ENCODE results near the gene LCAT.
A peak's percentile ranks its signal among the peaks of the same experiment; 100 is the strongest.
"Not testable (repeated sequence)": the region's sequence is repeated elsewhere in the genome, so short reads cannot be mapped to it uniquely, and the experiment has no call there.

Gene LCAT

DNA sequence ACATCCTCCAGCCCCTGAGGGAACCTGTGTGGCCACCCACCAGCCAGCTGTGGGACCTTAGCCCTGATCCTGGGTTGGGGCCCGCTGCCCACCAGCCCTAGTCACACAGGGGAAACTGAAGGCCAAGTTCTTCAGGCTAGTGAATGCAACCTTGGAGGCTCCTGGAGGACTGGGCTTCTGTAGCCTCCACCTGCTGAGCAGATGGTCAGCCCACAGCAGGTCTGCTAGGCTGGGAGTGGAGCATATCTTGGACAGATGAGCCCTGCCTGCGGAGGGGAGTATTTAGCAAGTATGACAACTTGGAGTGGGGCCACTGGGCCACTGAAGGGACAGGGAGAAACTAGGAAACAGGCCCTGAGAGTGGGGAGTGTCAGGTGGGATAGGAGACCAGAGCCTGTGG lies 32.3 kb upstream of the LCAT start:
- no peak overlapping the region for H3K4me2 ChIP-seq (ENCODE audit: low read length)
- H4K12ac ChIP-seq (ENCODE audit: low read depth, low read length), result no peak overlapping the region
- peaks cover 3% of the 10 kb centered on the region for H3K9me3 ChIP-seq (ENCODE audit: insufficient read depth, low read depth, low read length)
- no peak overlapping the region for H2BK5ac ChIP-seq (ENCODE audit: low read depth, low read length, poor library complexity)
- no peak overlapping the region for H4K8ac ChIP-seq (ENCODE audit: low read depth, low read length)
- H3K18ac ChIP-seq (ENCODE audit: low read length), result no peak overlapping the region
- no peak for DNase-seq
- no peak overlapping the region for H3K4ac ChIP-seq (ENCODE audit: low read depth, low read length)
- no peak overlapping the region for H2BK12ac ChIP-seq (ENCODE audit: low read length)
- no peak overlapping the region for H3K27ac ChIP-seq (ENCODE audit: low read depth, low read length)
- H3K4me3 ChIP-seq (ENCODE audit: low read depth, low read length), result no peak overlapping the region
- no peak overlapping the region for H2AFZ ChIP-seq (ENCODE audit: insufficient read depth, low read length, poor library complexity)
- H3K9ac ChIP-seq (ENCODE audit: low read length), result no peak overlapping the region
- no peaks in the 10 kb centered on the region for H3K79me2 ChIP-seq (ENCODE audit: control insufficient read depth, insufficient read depth, low read length, poor library complexity)
- H3K14ac ChIP-seq (ENCODE audit: low read length), result no peak overlapping the region
- no peaks in the 10 kb centered on the region for H3K79me1 ChIP-seq (ENCODE audit: low read length)
- H3K23ac ChIP-seq (ENCODE audit: low read length), result no peak overlapping the region
- H3K4me1 ChIP-seq (ENCODE audit: control insufficient read depth in 1 of 2, insufficient read depth in 2 of 2, low read length in 2 of 2), result no peaks in the 10 kb centered on the region
- no peaks in the 10 kb centered on the region for H3K36me3 ChIP-seq (ENCODE audit: control insufficient read depth in 1 of 2, insufficient read depth in 2 of 2, low read length in 2 of 2)
- H3K27me3 ChIP-seq (ENCODE audit: insufficient read depth, low read length), result no peaks in the 10 kb centered on the region
- no CpG with 5 or more reads among the region's 2 CpGs for WGBS (ENCODE audit: extremely low coverage, insufficient coverage, insufficient read length)
- H2BK120ac ChIP-seq (ENCODE audit: insufficient read depth, low read length, poor library complexity), result no peak overlapping the region
- H4K91ac ChIP-seq (ENCODE audit: low read depth, low read length), result no peak overlapping the region
- no peak overlapping the region for H2AK5ac ChIP-seq (ENCODE audit: low read length)

DNA sequence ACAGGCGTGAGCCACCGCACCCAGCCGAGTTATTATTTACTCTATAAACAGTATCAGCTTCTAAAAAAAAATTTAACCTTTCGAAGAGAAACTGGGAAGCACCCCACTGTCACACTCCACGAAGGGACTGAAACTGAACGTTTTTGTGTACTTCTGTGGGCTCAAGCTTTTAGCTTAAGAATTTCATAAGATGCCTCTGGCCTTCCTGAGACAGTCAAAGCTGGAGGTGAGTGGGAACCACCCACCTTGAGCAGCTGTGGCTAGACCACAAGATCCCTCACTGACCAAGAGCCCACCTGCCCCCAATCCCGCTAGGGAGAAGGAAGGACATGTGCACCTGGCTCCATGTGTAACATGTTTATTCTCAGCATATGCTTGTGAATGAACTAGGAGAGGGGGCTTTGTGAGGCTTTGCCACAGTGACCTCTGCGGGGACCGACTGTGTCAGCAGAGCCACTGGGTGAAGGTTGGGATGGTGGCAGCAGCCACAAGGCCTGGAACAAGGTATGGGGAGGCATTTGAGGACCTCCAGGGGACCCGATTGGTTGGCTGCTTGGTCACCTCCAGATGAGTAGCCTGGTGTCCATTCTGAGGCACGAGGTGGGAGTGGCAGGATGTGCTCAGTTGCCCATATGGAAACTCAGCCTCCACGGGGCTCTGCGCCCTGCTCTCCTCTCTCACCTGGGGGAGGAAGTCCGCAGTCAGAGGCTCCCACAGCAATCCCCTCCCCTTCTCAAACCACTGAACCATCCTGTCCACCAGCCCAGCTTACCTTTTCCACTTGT lies 31.6 kb upstream of the LCAT start:
- no peak overlapping the region for H3K9ac ChIP-seq (ENCODE audit: low read length)
- H2BK5ac ChIP-seq (ENCODE audit: low read depth, low read length, poor library complexity), result no peak overlapping the region
- no peak overlapping the region for H2BK120ac ChIP-seq (ENCODE audit: insufficient read depth, low read length, poor library complexity)
- H3K4me2 ChIP-seq (ENCODE audit: low read length), result no peak overlapping the region
- H4K8ac ChIP-seq (ENCODE audit: low read depth, low read length), result no peak overlapping the region
- no peak overlapping the region for H3K4ac ChIP-seq (ENCODE audit: low read depth, low read length)
- H3K79me2 ChIP-seq (ENCODE audit: control insufficient read depth, insufficient read depth, low read length, poor library complexity), result no peaks in the 10 kb centered on the region
- H3K27ac ChIP-seq (ENCODE audit: low read depth, low read length), result no peak overlapping the region
- no peak overlapping the region for H2BK12ac ChIP-seq (ENCODE audit: low read length)
- no peaks in the 10 kb centered on the region for H3K79me1 ChIP-seq (ENCODE audit: low read length)
- H3K4me3 ChIP-seq (ENCODE audit: low read depth, low read length), result no peak overlapping the region
- no peak overlapping the region for H3K18ac ChIP-seq (ENCODE audit: low read length)
- no peak overlapping the region for H4K91ac ChIP-seq (ENCODE audit: low read depth, low read length)
- H3K23ac ChIP-seq (ENCODE audit: low read length), result no peak overlapping the region
- H3K9me3 ChIP-seq (ENCODE audit: insufficient read depth, low read depth, low read length), result peaks cover 3% of the 10 kb centered on the region
- no CpG with 5 or more reads among the region's 14 CpGs for WGBS (ENCODE audit: extremely low coverage, insufficient coverage, insufficient read length)
- H2AK5ac ChIP-seq (ENCODE audit: low read length), result no peak overlapping the region
- DNase-seq, result no peak
- no peak overlapping the region for H3K14ac ChIP-seq (ENCODE audit: low read length)
- no peaks in the 10 kb centered on the region for H3K27me3 ChIP-seq (ENCODE audit: insufficient read depth, low read length)
- H3K4me1 ChIP-seq (ENCODE audit: control insufficient read depth in 1 of 2, insufficient read depth in 2 of 2, low read length in 2 of 2), result no peaks in the 10 kb centered on the region
- H3K36me3 ChIP-seq (ENCODE audit: control insufficient read depth in 1 of 2, insufficient read depth in 2 of 2, low read length in 2 of 2), result no peaks in the 10 kb centered on the region
- no peak overlapping the region for H4K12ac ChIP-seq (ENCODE audit: low read depth, low read length)
- H2AFZ ChIP-seq (ENCODE audit: insufficient read depth, low read length, poor library complexity), result no peak overlapping the region

DNA sequence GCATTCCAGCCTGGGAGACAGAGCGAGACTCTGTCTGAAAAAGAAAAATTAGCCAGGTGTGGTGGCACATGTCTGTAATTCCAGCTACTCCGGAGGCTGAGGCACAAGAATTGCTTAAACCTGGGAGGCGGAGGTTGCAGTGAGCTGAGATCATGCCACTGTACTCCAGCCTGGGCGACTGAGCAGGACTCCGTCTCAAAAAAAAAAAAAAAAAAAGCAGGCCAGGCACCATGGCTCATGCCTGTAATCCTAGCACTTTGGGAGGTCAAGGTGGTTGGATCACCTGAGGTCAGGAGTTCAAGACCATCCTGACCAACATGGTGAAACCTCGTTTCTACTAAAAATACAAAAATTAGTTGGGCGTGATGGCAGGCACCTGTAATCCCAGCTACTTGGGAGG lies 28.4 kb upstream of the LCAT start:
- H4K8ac ChIP-seq (ENCODE audit: low read depth, low read length); H3K4me1 ChIP-seq (ENCODE audit: control insufficient read depth in 1 of 2, insufficient read depth in 2 of 2, low read length in 2 of 2); H4K12ac ChIP-seq (ENCODE audit: low read depth, low read length); H3K27me3 ChIP-seq (ENCODE audit: insufficient read depth, low read length); H2AK5ac ChIP-seq (ENCODE audit: low read length); H3K27ac ChIP-seq (ENCODE audit: low read depth, low read length); H3K36me3 ChIP-seq (ENCODE audit: control insufficient read depth in 1 of 2, insufficient read depth in 2 of 2, low read length in 2 of 2); H3K18ac ChIP-seq (ENCODE audit: low read length); H3K4me2 ChIP-seq (ENCODE audit: low read length); H2BK12ac ChIP-seq (ENCODE audit: low read length); H3K4ac ChIP-seq (ENCODE audit: low read depth, low read length); H2BK120ac ChIP-seq (ENCODE audit: insufficient read depth, low read length, poor library complexity); H2BK5ac ChIP-seq (ENCODE audit: low read depth, low read length, poor library complexity); H3K9ac ChIP-seq (ENCODE audit: low read length); H3K14ac ChIP-seq (ENCODE audit: low read length); H4K91ac ChIP-seq (ENCODE audit: low read depth, low read length); H3K23ac ChIP-seq (ENCODE audit: low read length); H2AFZ ChIP-seq (ENCODE audit: insufficient read depth, low read length, poor library complexity); H3K4me3 ChIP-seq (ENCODE audit: low read depth, low read length); H3K9me3 ChIP-seq (ENCODE audit: insufficient read depth, low read depth, low read length): not testable (repeated sequence)
- Histone ChIP-seq H3K79me2 (ENCODE audit: control insufficient read depth, insufficient read depth, low read length, poor library complexity) (peaks cover 11% of the 10 kb centered on the region), H3K79me1 (ENCODE audit: low read length) (peaks cover 15% of the 10 kb centered on the region)
- DNase-seq, result peak; percentile 45 to 68
- no CpG with 5 or more reads among the region's 7 CpGs for WGBS (ENCODE audit: extremely low coverage, insufficient coverage, insufficient read length)

DNA sequence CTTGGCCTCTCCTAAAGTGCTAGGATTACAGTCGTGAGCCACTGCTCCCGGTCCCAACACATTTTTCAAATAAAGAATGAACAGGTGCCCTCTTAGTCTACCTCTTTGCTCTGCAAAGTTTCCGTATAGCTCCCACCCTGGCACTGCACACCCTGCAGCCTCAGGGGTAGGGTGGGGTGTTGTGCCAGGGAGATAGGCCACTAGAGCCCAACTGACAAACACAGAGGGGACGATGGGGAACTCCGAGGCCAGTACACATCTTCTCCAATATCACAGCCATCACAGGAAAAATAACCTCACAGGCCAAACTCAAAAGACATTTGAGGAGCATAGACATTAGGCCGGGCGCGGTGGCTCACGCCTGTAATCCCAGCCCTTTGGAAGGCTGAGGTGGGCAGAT lies 27.2 kb upstream of the LCAT start:
- peaks cover 3% of the 10 kb centered on the region for H3K9me3 ChIP-seq (ENCODE audit: insufficient read depth, low read depth, low read length)

More for the DNA sequence above, 27.2 kb upstream of the LCAT start:
- H3K79me1 ChIP-seq (ENCODE audit: low read length), result peaks cover 22% of the 10 kb centered on the region
- H2BK120ac ChIP-seq (ENCODE audit: insufficient read depth, low read length, poor library complexity), result no peak overlapping the region
- no peak overlapping the region for H3K14ac ChIP-seq (ENCODE audit: low read length)
- no peak overlapping the region for H3K4me2 ChIP-seq (ENCODE audit: low read length)
- no peak overlapping the region for H3K23ac ChIP-seq (ENCODE audit: low read length)
- H3K27ac ChIP-seq (ENCODE audit: low read depth, low read length), result no peak overlapping the region
- no peak overlapping the region for H2BK12ac ChIP-seq (ENCODE audit: low read length)
- H3K4me1 ChIP-seq (ENCODE audit: control insufficient read depth in 1 of 2, insufficient read depth in 2 of 2, low read length in 2 of 2), result peaks cover 15 to 18% of the 10 kb centered on the region in 2 experiments
- H3K18ac ChIP-seq (ENCODE audit: low read length), result no peak overlapping the region
- no peak overlapping the region for H3K4me3 ChIP-seq (ENCODE audit: low read depth, low read length)
- no peak overlapping the region for H3K4ac ChIP-seq (ENCODE audit: low read depth, low read length)
- H2AK5ac ChIP-seq (ENCODE audit: low read length), result no peak overlapping the region
- H3K79me2 ChIP-seq (ENCODE audit: control insufficient read depth, insufficient read depth, low read length, poor library complexity), result peaks cover 21% of the 10 kb centered on the region
- no peak overlapping the region for H4K91ac ChIP-seq (ENCODE audit: low read depth, low read length)
- no peak overlapping the region for H4K12ac ChIP-seq (ENCODE audit: low read depth, low read length)
- no peak overlapping the region for H3K9ac ChIP-seq (ENCODE audit: low read length)
- no CpG with 5 or more reads among the region's 9 CpGs for WGBS (ENCODE audit: extremely low coverage, insufficient coverage, insufficient read length)
- H4K8ac ChIP-seq (ENCODE audit: low read depth, low read length), result no peak overlapping the region
- H2BK5ac ChIP-seq (ENCODE audit: low read depth, low read length, poor library complexity), result no peak overlapping the region
- no peak overlapping the region for H2AFZ ChIP-seq (ENCODE audit: insufficient read depth, low read length, poor library complexity)
- H3K36me3 ChIP-seq (ENCODE audit: control insufficient read depth in 1 of 2, insufficient read depth in 2 of 2, low read length in 2 of 2), result peaks cover 0 to 2% of the 10 kb centered on the region in 2 experiments
- no peaks in the 10 kb centered on the region for H3K27me3 ChIP-seq (ENCODE audit: insufficient read depth, low read length)
- DNase-seq, result no peak
